CD8-positive, alpha-beta memory T cell (primary cell): Measurements from ENCODE around the gene AGRP. TPM values are rescaled to one million over a fixed set of nuclear protein-coding genes. Genes with fewer than 3 reads are reported as not detected.

Source experiments
- CTCF ChIA-PET: fragments of 350-600 bp; sonication (Branson Sonifier 250); formaldehyde crosslinking; loops from one replicate; lab custom pipeline; 2021; ENCODE audit warnings: antibody characterized with exemption; lab: Charles Lee
- POLR2A ChIA-PET: fragments of 350-600 bp; sonication (Branson Sonifier 250); formaldehyde crosslinking; loops from one replicate; lab custom pipeline; 2021; ENCODE audit warnings: antibody characterized with exemption; lab: Charles Lee
- DNase-seq, 5 donors: peaks; one replicate each; pipeline versions ENCODE4 v3.0.0 to v3.0.0-alpha.2; 2020 to 2022; ENCODE audit warnings: mixed read lengths in 1 of 5
- H3K27ac ChIP-seq: one replicate; pipeline ENCODE4 v1.7.0; 2013; ENCODE audit warnings: low read depth, mild to moderate bottlenecking, low read length, moderate library complexity
- H3K27me3 ChIP-seq: 2 replicates; pipeline ENCODE4 v1.7.0; 2013; ENCODE audit warnings: low read length, mild to moderate bottlenecking; ENCODE audit not compliant: insufficient read depth, poor library complexity, severe bottlenecking
- H3K36me3 ChIP-seq: 2 replicates; pipeline ENCODE4 v1.7.0; 2013; ENCODE audit warnings: mild to moderate bottlenecking, low read length, moderate library complexity; ENCODE audit not compliant: insufficient read depth
- H3K4me1 ChIP-seq: 2 replicates; pipeline ENCODE4 v1.7.0; 2013; ENCODE audit warnings: mild to moderate bottlenecking, low read length, moderate library complexity; ENCODE audit not compliant: insufficient read depth
- H3K4me3 ChIP-seq: 2 replicates; pipeline ENCODE4 v1.7.0; 2013; ENCODE audit warnings: mild to moderate bottlenecking, low read length
- H3K9me3 ChIP-seq: 2 replicates; pipeline ENCODE4 v1.7.0; 2013; ENCODE audit warnings: mild to moderate bottlenecking, low read length
- H3K27ac Mint-ChIP-seq, 8 donors: one replicate each; pipeline ENCODE4 v1.8.0; 2020 to 2021; ENCODE audit warnings: mixed read lengths in 8 of 8, mild to moderate bottlenecking in 6 of 8, inconsistent platforms in 3 of 8, moderate library complexity in 3 of 8
- H3K27me3 Mint-ChIP-seq, 2 donors: one replicate each; pipeline ENCODE4 v1.8.0; 2020 to 2021; ENCODE audit warnings: mixed read lengths in 2 of 2, mild to moderate bottlenecking in 1 of 2, moderate library complexity in 1 of 2
- H3K36me3 Mint-ChIP-seq, 3 donors: one replicate each; pipeline ENCODE4 v1.8.0; 2020 to 2021; ENCODE audit warnings: mixed read lengths in 3 of 3, inconsistent platforms in 1 of 3, mild to moderate bottlenecking in 1 of 3
- H3K4me1 Mint-ChIP-seq, 3 donors: one replicate each; pipeline ENCODE4 v1.8.0; 2020 to 2021; ENCODE audit warnings: mixed read lengths in 3 of 3, inconsistent platforms in 1 of 3, mild to moderate bottlenecking in 1 of 3
- H3K4me3 Mint-ChIP-seq, 7 donors: one replicate each; pipeline ENCODE4 v1.8.0; 2020 to 2021; ENCODE audit warnings: mixed read lengths in 7 of 7, mild to moderate bottlenecking in 6 of 7, moderate library complexity in 4 of 7, inconsistent platforms in 2 of 7
- H3K9me3 Mint-ChIP-seq, 5 donors: one replicate each; pipeline ENCODE4 v1.8.0; 2020 to 2022; ENCODE audit warnings: mixed read lengths in 5 of 5, mild to moderate bottlenecking in 3 of 5, moderate library complexity in 2 of 5, inconsistent platforms in 1 of 5
- polyA plus RNA-seq: library from polyadenylated mRNA; unstranded; fragments of 300-500 nt; fragmentation: Illumina TruSeq; gene quantifications from one replicate; pipeline ENCODE4 v1.2.3, GENCODE V29; 2021
- total RNA-seq, 2 experiments: library from RNA; stranded (reverse); gene quantifications; one replicate each; pipeline ENCODE4 v1.2.3, GENCODE V29; 2021

Gene AGRP
- total and polyA plus RNA-seq, 3 experiments from 2014 or later = not detected

GRCh38 chr16:67526149-67526791, 42.9 kb upstream of the AGRP start:
- POLR2A ChIA-PET = interaction anchor here (0.6 kb wide), 1 partner anchor 26 kb away, joined by 3 read pairs; no protein-coding TSS in a partner anchor
- DNase-seq = no peak
- no peaks in the 10 kb centered on the region for H3K36me3 ChIP-seq
- H3K9me3 Mint-ChIP-seq = no peaks in the 10 kb centered on the region
- CTCF ChIA-PET = interaction anchor here (0.9 to 1.6 kb wide), 5 partner anchors 10 to 115 kb away, joined by 3 to 6 read pairs (median 4); no protein-coding TSS in a partner anchor
- no peaks in the 10 kb centered on the region for H3K9me3 ChIP-seq
- H3K27ac ChIP-seq = no peak overlapping the region
- peaks cover 12% of the 10 kb centered on the region for H3K27me3 ChIP-seq
- H3K4me1 ChIP-seq = peaks cover 34% of the 10 kb centered on the region
- no peak overlapping the region for H3K4me3 ChIP-seq
- H3K27ac Mint-ChIP-seq = peak overlapping the region in 3 of 8 donors; percentile 43 to 52 (median 45)
- H3K27me3 Mint-ChIP-seq = peaks cover 14 to 25% of the 10 kb centered on the region in 2 donors
- H3K4me3 Mint-ChIP-seq = peak overlapping the region in 3 of 7 donors; percentile 26 to 80 (median 53)
- peaks cover 20 to 24% (median 23%) of the 10 kb centered on the region in 3 donors for H3K4me1 Mint-ChIP-seq
- no peaks in the 10 kb centered on the region for H3K36me3 Mint-ChIP-seq

- Histone ChIP-seq H3K27me3 (peaks cover 9% of the 10 kb centered on the region), H3K9me3 (no peaks in the 10 kb centered on the region), H3K4me1 (peaks cover 29% of the 10 kb centered on the region), H3K36me3 (no peaks in the 10 kb centered on the region), H3K27ac (no peak overlapping the region), H3K4me3 (no peak overlapping the region)
- Mint-ChIP-seq H3K27ac (no peak overlapping the region), H3K4me1 (peaks cover 18 to 21% (median 19%) of the 10 kb centered on the region in 3 donors), H3K27me3 (peaks cover 5 to 16% of the 10 kb centered on the region in 2 donors), H3K4me3 (peak overlapping the region in 1 of 7 donors; percentile 59), H3K36me3 (no peaks in the 10 kb centered on the region), H3K9me3 (no peaks in the 10 kb centered on the region)
- DNase-seq = no peak
- ChIA-PET CTCF (interaction anchor here (0.9 to 1.6 kb wide), 5 partner anchors 11 to 116 kb away, joined by 3 to 6 read pairs (median 4); no protein-coding TSS in a partner anchor), POLR2A (interaction anchor here (0.6 kb wide), 1 partner anchor 25 kb away, joined by 3 read pairs; no protein-coding TSS in a partner anchor)
Observed at GRCh38 chr16:67525176-67525860, 42.0 kb upstream of the AGRP start.

DNA sequence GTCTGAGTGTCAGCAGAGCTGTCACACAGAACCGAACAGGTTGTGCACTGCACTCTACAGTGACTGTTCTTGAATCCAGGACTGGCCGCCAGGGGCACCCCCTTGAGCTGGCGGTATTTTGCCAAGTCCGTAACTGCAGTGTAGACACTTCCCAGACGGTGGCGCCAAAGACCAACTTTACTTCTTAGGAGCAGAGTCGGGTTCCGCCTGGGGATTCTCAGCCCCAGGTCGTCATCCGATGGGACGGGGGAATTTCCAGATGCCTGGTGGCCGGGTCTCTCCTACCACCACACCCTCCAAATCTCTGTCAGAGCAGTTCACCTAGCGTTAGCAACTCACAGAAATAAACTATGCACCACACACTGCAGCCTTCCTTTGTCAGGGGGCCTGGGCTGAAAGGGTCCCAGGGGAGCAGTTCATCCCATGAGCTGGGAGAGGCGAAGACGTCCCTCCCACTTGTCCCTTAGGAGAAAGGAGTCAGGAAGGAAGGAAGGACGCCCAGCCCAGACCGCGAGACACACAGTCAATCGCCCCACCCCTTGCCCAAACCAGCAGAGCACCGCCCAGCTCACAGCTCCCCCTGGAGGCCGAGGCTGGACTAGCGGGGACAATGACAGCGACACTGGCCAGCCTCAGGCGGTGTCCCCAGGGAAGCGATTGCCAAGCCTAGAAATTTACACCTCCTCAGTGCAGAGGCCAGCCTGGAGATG, 37.9 kb upstream of the AGRP start:
- Histone ChIP-seq H3K27ac (peak overlapping the region; percentile 86), H3K27me3 (no peaks in the 10 kb centered on the region), H3K36me3 (no peaks in the 10 kb centered on the region), H3K4me3 (peak overlapping the region; percentile 91), H3K9me3 (no peaks in the 10 kb centered on the region), H3K4me1 (peaks cover 11% of the 10 kb centered on the region)
- Mint-ChIP-seq H3K27ac (peak overlapping the region; percentile 97 to 100 (median 99)), H3K4me1 (peaks cover 16 to 18% (median 17%) of the 10 kb centered on the region in 3 donors), H3K36me3 (no peaks in the 10 kb centered on the region), H3K27me3 (peaks cover 0 to 4% of the 10 kb centered on the region in 2 donors), H3K4me3 (peak overlapping the region; percentile 90 to 97 (median 93)), H3K9me3 (no peaks in the 10 kb centered on the region)
- DNase-seq = peak; percentile 91 to 98 (median 96)
- POLR2A ChIA-PET = interaction anchor here (0.5 to 1.6 kb wide), 10 partner anchors 14 to 596 kb away, joined by 3 to 8 read pairs (median 4); partner anchors contain the start of genes ATP6V0D1, CARMIL2 and CTCF
- CTCF ChIA-PET = interaction anchor here (0.5 to 5.2 kb wide), 73 partner anchors 9 to 1805 kb away, joined by 3 to 125 read pairs (median 5); partner anchors contain the start of genes ACD, ATP6V0D1, C16orf86 and CARMIL2

DNA sequence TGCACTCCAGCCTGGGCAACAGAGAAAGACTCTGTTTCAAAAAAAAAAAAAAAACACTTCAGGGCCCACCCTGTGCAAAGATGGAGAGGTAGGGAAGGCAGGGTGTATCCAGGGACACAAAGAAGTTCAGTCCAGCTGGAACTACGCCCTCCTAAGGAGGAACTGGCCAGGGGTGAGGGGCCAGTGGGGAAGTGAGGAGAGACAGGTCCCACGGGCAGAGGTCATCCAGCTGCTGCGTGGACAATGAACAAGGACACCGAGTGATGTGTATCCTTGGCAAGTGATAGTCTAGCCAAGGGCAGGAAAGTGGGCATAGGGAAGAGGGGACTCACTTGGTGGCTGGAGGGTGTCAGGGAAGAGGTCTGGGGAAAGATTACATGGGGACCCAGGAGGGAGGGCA, 35.9 kb upstream of the AGRP start:
- POLR2A ChIA-PET = interaction anchor here (0.6 kb wide), 1 partner anchor 140 kb away, joined by 3 read pairs; no protein-coding TSS in a partner anchor
- Histone ChIP-seq H3K27ac (no peak overlapping the region), H3K27me3 (no peaks in the 10 kb centered on the region), H3K4me3 (no peak overlapping the region), H3K4me1 (peaks cover 17% of the 10 kb centered on the region), H3K36me3 (no peaks in the 10 kb centered on the region), H3K9me3 (no peaks in the 10 kb centered on the region)
- no peak for DNase-seq
- Mint-ChIP-seq H3K27me3 (peaks cover 0 to 1% of the 10 kb centered on the region in 2 donors), H3K4me1 (peaks cover 20 to 23% (median 21%) of the 10 kb centered on the region in 3 donors), H3K9me3 (no peaks in the 10 kb centered on the region), H3K4me3 (peak overlapping the region in 2 of 7 donors; percentile 38 to 66), H3K36me3 (no peaks in the 10 kb centered on the region), H3K27ac (peak overlapping the region in 4 of 8 donors; percentile 17 to 70 (median 36))
- CTCF ChIA-PET = interaction anchor here (2.5 to 5.2 kb wide), 6 partner anchors 16 to 297 kb away, joined by 13 to 125 read pairs (median 68); partner anchors contain the start of genes ATP6V0D1 and CARMIL2

GRCh38 chr16:67518676-67519075, 35.3 kb upstream of the AGRP start:
- Histone ChIP-seq H3K27me3 (no peaks in the 10 kb centered on the region), H3K36me3 (no peaks in the 10 kb centered on the region), H3K27ac (no peak overlapping the region), H3K4me1 (peaks cover 21% of the 10 kb centered on the region), H3K9me3 (no peaks in the 10 kb centered on the region), H3K4me3 (no peak overlapping the region)
- CTCF ChIA-PET = interaction anchor here (4.7 to 7.0 kb wide), 3 partner anchors 17 to 35 kb away, joined by 50 to 125 read pairs (median 94); partner anchors contain the start of genes AGRP and ATP6V0D1
- H3K27me3 Mint-ChIP-seq = peaks cover 0 to 1% of the 10 kb centered on the region in 2 donors
- no peaks in the 10 kb centered on the region for H3K9me3 Mint-ChIP-seq
- peaks cover 21 to 24% (median 22%) of the 10 kb centered on the region in 3 donors for H3K4me1 Mint-ChIP-seq
- H3K27ac Mint-ChIP-seq = peak overlapping the region in 2 of 8 donors; percentile 16 to 94
- no peak overlapping the region for H3K4me3 Mint-ChIP-seq
- DNase-seq = no peak
- POLR2A ChIA-PET = no interaction called here
- H3K36me3 Mint-ChIP-seq = no peaks in the 10 kb centered on the region

GRCh38 chr16:67517661-67518423, 34.5 kb upstream of the AGRP start:
- H3K4me1 ChIP-seq = peaks cover 21% of the 10 kb centered on the region
- H3K4me1 Mint-ChIP-seq = peaks cover 19 to 24% (median 22%) of the 10 kb centered on the region in 3 donors
- CTCF ChIA-PET = interaction anchor here (0.8 to 7.4 kb wide), 7 partner anchors 24 to 523 kb away, joined by 3 to 168 read pairs (median 4); partner anchors contain the start of genes AGRP, ATP6V0D1 and CARMIL2

DNA sequence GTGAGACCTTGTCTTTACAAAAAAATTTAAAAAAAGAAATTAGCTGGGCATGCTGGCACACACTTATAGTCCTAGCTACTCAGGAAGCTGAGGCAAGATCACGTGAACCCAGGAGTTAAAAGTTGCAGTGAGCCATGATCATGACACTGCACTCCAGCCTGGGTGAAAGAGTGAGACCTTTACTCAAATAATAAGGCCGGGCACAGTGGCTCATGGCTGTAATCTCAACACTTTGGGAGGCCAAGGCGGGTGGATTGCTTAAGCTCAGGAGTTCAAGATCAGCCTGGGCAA, 33.8 kb upstream of the AGRP start:
- Histone ChIP-seq H3K27ac (no peak overlapping the region), H3K4me1 (peaks cover 21% of the 10 kb centered on the region), H3K27me3 (no peaks in the 10 kb centered on the region), H3K36me3 (no peaks in the 10 kb centered on the region), H3K4me3 (no peak overlapping the region), H3K9me3 (no peaks in the 10 kb centered on the region)
- DNase-seq = no peak
- H3K9me3 Mint-ChIP-seq = no peaks in the 10 kb centered on the region
- no peak overlapping the region for H3K27ac Mint-ChIP-seq
- H3K27me3 Mint-ChIP-seq = peaks cover 0 to 1% of the 10 kb centered on the region in 2 donors
- H3K4me1 Mint-ChIP-seq = peaks cover 18 to 22% (median 21%) of the 10 kb centered on the region in 3 donors
- CTCF ChIA-PET = interaction anchor here (0.7 to 7.4 kb wide), 9 partner anchors 15 to 524 kb away, joined by 3 to 168 read pairs (median 3); partner anchors contain the start of genes AGRP, ATP6V0D1 and CARMIL2
- POLR2A ChIA-PET = no interaction called here
- no peak overlapping the region for H3K4me3 Mint-ChIP-seq
- no peaks in the 10 kb centered on the region for H3K36me3 Mint-ChIP-seq

More at GRCh38 chr16:67517661-67518423, 34.5 kb upstream of the AGRP start:
- Histone ChIP-seq H3K27me3 (no peaks in the 10 kb centered on the region), H3K9me3 (no peaks in the 10 kb centered on the region), H3K36me3 (no peaks in the 10 kb centered on the region), H3K4me3 (no peak overlapping the region), H3K27ac (no peak overlapping the region)
- H3K4me3 Mint-ChIP-seq = no peak overlapping the region
- no peak overlapping the region for H3K27ac Mint-ChIP-seq
- DNase-seq = no peak
- no peaks in the 10 kb centered on the region for H3K9me3 Mint-ChIP-seq
- H3K27me3 Mint-ChIP-seq = peaks cover 0 to 1% of the 10 kb centered on the region in 2 donors
- H3K36me3 Mint-ChIP-seq = no peaks in the 10 kb centered on the region
- POLR2A ChIA-PET = no interaction called here
